ENCODE data around the gene CD84. TPM values are rescaled to one million over a fixed set of nuclear protein-coding genes. Genes with fewer than 3 reads are reported as not detected.
"Not testable (repeated sequence)": the region's sequence is repeated elsewhere in the genome, so short reads cannot be mapped to it uniquely, and the experiment has no call there.

The CD84 gene
- total and polyA plus RNA-seq, 3 experiments from 2014 or later, result 25.1 to 58.1 (median 27.6) TPM

- Histone ChIP-seq H3K27me3 (ENCODE audit: insufficient read depth, low read length, poor library complexity, severe bottlenecking) (no peaks in the 10 kb centered on the region), H3K4me1 (ENCODE audit: insufficient read depth, low read length) (peaks cover 68% of the 10 kb centered on the region), H3K4me3 (ENCODE audit: low read length) (peak overlapping the region; percentile 91), H3K36me3 (ENCODE audit: insufficient read depth, low read length) (no peaks in the 10 kb centered on the region), H3K27ac (ENCODE audit: low read depth, low read length) (peak overlapping the region; percentile 34), H3K9me3 (ENCODE audit: low read length) (no peaks in the 10 kb centered on the region)
- DNase-seq, result no peak
- H3K36me3 Mint-ChIP-seq, result peaks cover 14 to 49% (median 28%) of the 10 kb centered on the region in 3 donors
- peak overlapping the region; percentile 95 to 99 (median 96) for H3K4me3 Mint-ChIP-seq
- no peaks in the 10 kb centered on the region for H3K27me3 Mint-ChIP-seq
- ChIA-PET CTCF (interaction anchor here (0.7 to 2.7 kb wide), 2 partner anchors 19 to 92 kb away, joined by 3 to 12 read pairs; no protein-coding TSS in a partner anchor), POLR2A (no interaction called here)
- H3K27ac Mint-ChIP-seq, result peak overlapping the region; percentile 87 to 98 (median 94)
- peaks cover 82 to 97% (median 88%) of the 10 kb centered on the region in 3 donors for H3K4me1 Mint-ChIP-seq
- peaks cover 0 to 9% (median 7%) of the 10 kb centered on the region in 5 donors for H3K9me3 Mint-ChIP-seq
Observed at GRCh38 chr1:160520999-160521398, 58.3 kb downstream of the CD84 start.

DNA sequence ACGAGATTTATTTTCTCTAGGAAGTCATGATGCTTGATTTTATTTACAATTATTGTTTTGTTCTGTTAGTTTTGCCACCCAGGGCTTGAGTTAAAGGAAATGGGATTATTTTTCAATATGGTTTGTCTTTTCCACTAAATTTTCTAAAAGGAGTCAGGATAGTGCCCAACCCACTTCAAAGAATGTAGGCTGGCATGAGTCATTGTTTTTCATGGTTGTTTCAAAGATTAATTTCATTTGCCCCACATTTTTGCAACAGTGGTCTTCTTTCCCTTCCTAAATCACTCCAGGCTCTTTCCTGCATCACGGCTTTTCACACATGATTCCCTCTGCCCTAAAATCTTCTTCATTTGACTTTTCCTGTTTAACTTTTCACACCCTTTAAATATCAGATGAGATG lies 58.7 kb downstream of the CD84 start:
- peaks cover 86 to 100% (median 91%) of the 10 kb centered on the region in 3 donors for H3K4me1 Mint-ChIP-seq
- peaks cover 17 to 48% (median 25%) of the 10 kb centered on the region in 3 donors for H3K36me3 Mint-ChIP-seq
- Histone ChIP-seq H3K36me3 (ENCODE audit: insufficient read depth, low read length) (no peaks in the 10 kb centered on the region), H3K27ac (ENCODE audit: low read depth, low read length) (peak overlapping the region; percentile 34), H3K4me1 (ENCODE audit: insufficient read depth, low read length) (peaks cover 72% of the 10 kb centered on the region), H3K9me3 (ENCODE audit: low read length) (no peaks in the 10 kb centered on the region), H3K27me3 (ENCODE audit: insufficient read depth, low read length, poor library complexity, severe bottlenecking) (no peaks in the 10 kb centered on the region), H3K4me3 (ENCODE audit: low read length) (peak overlapping the region; percentile 91)
- peak overlapping the region; percentile 87 to 98 (median 94) for H3K27ac Mint-ChIP-seq
- ChIA-PET POLR2A (interaction anchor here (1.1 kb wide), 1 partner anchor 91 kb away, joined by 4 read pairs; no protein-coding TSS in a partner anchor), CTCF (interaction anchor here (0.7 to 1.0 kb wide), 2 partner anchors 78 to 92 kb away, joined by 3 read pairs; no protein-coding TSS in a partner anchor)
- no peaks in the 10 kb centered on the region for H3K27me3 Mint-ChIP-seq
- DNase-seq, result no peak
- H3K9me3 Mint-ChIP-seq, result peaks cover 0 to 7% (median 4%) of the 10 kb centered on the region in 5 donors
- peak overlapping the region; percentile 95 to 99 (median 96) for H3K4me3 Mint-ChIP-seq

DNA sequence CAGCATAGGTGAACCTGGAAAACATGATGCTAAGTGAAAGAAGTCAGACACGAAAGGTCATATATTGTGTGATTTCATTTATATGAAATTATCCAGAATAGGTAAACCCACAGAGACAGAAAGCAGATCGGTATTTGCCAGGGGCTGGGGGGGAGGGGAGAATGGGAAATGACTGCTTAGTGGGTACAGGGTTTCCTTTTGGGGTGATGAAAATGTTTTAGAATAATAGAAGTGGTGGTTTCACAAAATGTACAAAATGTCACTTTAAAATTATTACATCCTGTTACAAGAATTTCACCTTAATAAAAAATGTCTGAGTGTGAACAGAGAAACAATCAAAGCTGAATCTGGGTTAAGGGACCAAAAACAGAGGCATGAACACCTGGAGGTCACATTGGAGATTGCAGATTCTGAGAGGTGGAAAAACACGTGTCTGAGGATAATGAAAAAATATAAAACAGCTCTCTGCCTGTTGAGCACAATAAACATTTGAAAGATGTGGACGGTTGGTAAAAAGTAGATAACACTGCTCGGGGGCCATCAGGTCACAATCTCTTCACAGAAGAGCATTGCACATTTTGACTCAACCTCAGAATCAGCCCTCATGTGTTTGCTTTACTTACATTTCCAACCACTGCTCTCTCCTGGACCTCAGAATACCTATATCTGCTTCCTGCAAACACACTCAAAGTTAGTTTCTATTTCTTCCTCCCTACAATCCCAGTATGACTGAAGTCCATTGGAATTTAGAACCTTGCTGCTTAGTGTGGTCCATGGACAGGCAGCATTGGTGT lies 59.5 kb downstream of the CD84 start:
- DNase-seq, result peak in 2 of 5 donors; percentile 43 to 65
- H3K4me3 ChIP-seq (ENCODE audit: low read length), result peak overlapping the region; percentile 91
- peaks cover 80% of the 10 kb centered on the region for H3K4me1 ChIP-seq (ENCODE audit: insufficient read depth, low read length)
- ChIA-PET CTCF (interaction anchor here (0.6 to 1.2 kb wide), 5 partner anchors 8 to 91 kb away, joined by 3 read pairs; no protein-coding TSS in a partner anchor), POLR2A (interaction anchor here (1.1 kb wide), 1 partner anchor 90 kb away, joined by 4 read pairs; no protein-coding TSS in a partner anchor)
- H3K27ac ChIP-seq (ENCODE audit: low read depth, low read length), result no peak overlapping the region
- no peaks in the 10 kb centered on the region for H3K27me3 ChIP-seq (ENCODE audit: insufficient read depth, low read length, poor library complexity, severe bottlenecking)
- peaks cover 0 to 2% (median 0%) of the 10 kb centered on the region in 5 donors for H3K9me3 Mint-ChIP-seq
- H3K9me3 ChIP-seq (ENCODE audit: low read length), result no peaks in the 10 kb centered on the region
- no peaks in the 10 kb centered on the region for H3K27me3 Mint-ChIP-seq
- H3K4me1 Mint-ChIP-seq, result peaks cover 86 to 100% (median 91%) of the 10 kb centered on the region in 3 donors
- H3K4me3 Mint-ChIP-seq, result peak overlapping the region; percentile 95 to 99 (median 96)
- H3K36me3 Mint-ChIP-seq, result peaks cover 15 to 47% (median 23%) of the 10 kb centered on the region in 3 donors
- H3K36me3 ChIP-seq (ENCODE audit: insufficient read depth, low read length), result no peaks in the 10 kb centered on the region
- H3K27ac Mint-ChIP-seq, result peak overlapping the region; percentile 87 to 98 (median 94)

DNA sequence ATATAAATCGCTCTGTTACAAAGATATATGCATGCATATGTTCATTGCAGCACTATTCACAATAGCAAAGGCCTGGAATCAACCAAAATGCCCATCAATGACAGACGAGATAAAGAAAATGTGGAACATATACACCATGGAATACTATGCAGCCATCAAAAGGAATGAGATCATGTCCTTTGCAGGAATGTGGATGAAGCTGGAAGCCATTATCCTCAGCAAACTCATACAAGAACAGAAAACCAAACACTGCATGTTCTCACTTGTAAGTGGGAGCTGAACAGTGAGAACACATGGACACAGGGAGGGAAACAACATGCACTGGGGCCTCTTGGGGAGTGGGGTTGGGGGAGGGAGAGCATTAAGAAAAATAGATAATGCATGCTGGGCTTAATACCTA lies 61.8 kb downstream of the CD84 start:
- H3K4me3 Mint-ChIP-seq, result peak overlapping the region; percentile 56 to 97 (median 79)
- POLR2A ChIA-PET; H3K27me3 ChIP-seq (ENCODE audit: insufficient read depth, low read length, poor library complexity, severe bottlenecking); H3K27me3 Mint-ChIP-seq; DNase-seq; H3K27ac ChIP-seq (ENCODE audit: low read depth, low read length); H3K9me3 ChIP-seq (ENCODE audit: low read length); H3K4me3 ChIP-seq (ENCODE audit: low read length); H3K36me3 ChIP-seq (ENCODE audit: insufficient read depth, low read length): not testable (repeated sequence)
- peaks cover 5 to 11% (median 6%) of the 10 kb centered on the region in 5 donors for H3K9me3 Mint-ChIP-seq
- H3K4me1 Mint-ChIP-seq, result peaks cover 93 to 100% (median 94%) of the 10 kb centered on the region in 3 donors
- peaks cover 82% of the 10 kb centered on the region for H3K4me1 ChIP-seq (ENCODE audit: insufficient read depth, low read length)
- CTCF ChIA-PET, result interaction anchor here (2.9 kb wide), 1 partner anchor 89 kb away, joined by 6 read pairs; no protein-coding TSS in a partner anchor
- H3K36me3 Mint-ChIP-seq, result peaks cover 24 to 62% (median 43%) of the 10 kb centered on the region in 3 donors
- H3K27ac Mint-ChIP-seq, result peak overlapping the region in 7 of 8 donors; percentile 42 to 98 (median 73)

- H3K9me3 ChIP-seq (ENCODE audit: low read length), result peaks cover 14% of the 10 kb centered on the region
- H3K27me3 Mint-ChIP-seq; H3K27ac ChIP-seq (ENCODE audit: low read depth, low read length); H3K36me3 ChIP-seq (ENCODE audit: insufficient read depth, low read length); DNase-seq; POLR2A ChIA-PET; H3K27me3 ChIP-seq (ENCODE audit: insufficient read depth, low read length, poor library complexity, severe bottlenecking): not testable (repeated sequence)
- H3K9me3 Mint-ChIP-seq, result peaks cover 9 to 17% (median 12%) of the 10 kb centered on the region in 5 donors
- CTCF ChIA-PET, result interaction anchor here (2.9 kb wide), 1 partner anchor 87 kb away, joined by 6 read pairs; no protein-coding TSS in a partner anchor
- peaks cover 81% of the 10 kb centered on the region for H3K4me1 ChIP-seq (ENCODE audit: insufficient read depth, low read length)
- peaks cover 32 to 66% (median 47%) of the 10 kb centered on the region in 3 donors for H3K36me3 Mint-ChIP-seq
- H3K4me3 Mint-ChIP-seq, result peak overlapping the region; percentile 56 to 97 (median 79)
- peak overlapping the region; percentile 19 for H3K4me3 ChIP-seq (ENCODE audit: low read length)
- H3K27ac Mint-ChIP-seq, result peak overlapping the region; percentile 72 to 88 (median 78)
- H3K4me1 Mint-ChIP-seq, result peaks cover 90 to 98% (median 96%) of the 10 kb centered on the region in 3 donors
Observed at GRCh38 chr1:160515908-160516307, 63.4 kb downstream of the CD84 start.

- Histone ChIP-seq H3K9me3 (ENCODE audit: low read length) (peaks cover 16% of the 10 kb centered on the region), H3K36me3 (ENCODE audit: insufficient read depth, low read length) (peaks cover under 1% of the 10 kb centered on the region), H3K4me1 (ENCODE audit: insufficient read depth, low read length) (peaks cover 25% of the 10 kb centered on the region), H3K27ac (ENCODE audit: low read depth, low read length) (no peak overlapping the region), H3K27me3 (ENCODE audit: insufficient read depth, low read length, poor library complexity, severe bottlenecking) (no peaks in the 10 kb centered on the region), H3K4me3 (ENCODE audit: low read length) (no peak overlapping the region)
- H3K27me3 Mint-ChIP-seq, result no peaks in the 10 kb centered on the region
- peaks cover 30 to 52% (median 47%) of the 10 kb centered on the region in 5 donors for H3K9me3 Mint-ChIP-seq
- H3K4me3 Mint-ChIP-seq, result peak overlapping the region in 2 of 7 donors; percentile 8 to 33
- DNase-seq, result no peak
- peak overlapping the region in 7 of 8 donors; percentile 8 to 76 (median 49) for H3K27ac Mint-ChIP-seq
- CTCF ChIA-PET, result interaction anchor here (1.0 to 1.4 kb wide), 3 partner anchors 8 to 20 kb away, joined by 3 read pairs; no protein-coding TSS in a partner anchor
- peaks cover 55 to 89% (median 67%) of the 10 kb centered on the region in 3 donors for H3K36me3 Mint-ChIP-seq
- POLR2A ChIA-PET, result no interaction called here
- H3K4me1 Mint-ChIP-seq, result peaks cover 62 to 91% (median 83%) of the 10 kb centered on the region in 3 donors
Observed at GRCh38 chr1:160504651-160505050, 74.6 kb downstream of the CD84 start.

GRCh38 chr1:160503087-160503486 lies 76.2 kb downstream of the CD84 start:
- peak overlapping the region in 5 of 7 donors; percentile 8 to 61 (median 47) for H3K4me3 Mint-ChIP-seq
- peaks cover 72 to 99% (median 90%) of the 10 kb centered on the region in 3 donors for H3K4me1 Mint-ChIP-seq
- DNase-seq, result no peak
- H3K4me3 ChIP-seq (ENCODE audit: low read length), result no peak overlapping the region
- H3K9me3 Mint-ChIP-seq, result peaks cover 30 to 47% (median 36%) of the 10 kb centered on the region in 5 donors
- no peak overlapping the region for H3K27ac ChIP-seq (ENCODE audit: low read depth, low read length)
- peaks cover 58 to 88% (median 66%) of the 10 kb centered on the region in 3 donors for H3K36me3 Mint-ChIP-seq
- H3K27me3 ChIP-seq (ENCODE audit: insufficient read depth, low read length, poor library complexity, severe bottlenecking), result no peaks in the 10 kb centered on the region
- peak overlapping the region in 6 of 8 donors; percentile 27 to 88 (median 82) for H3K27ac Mint-ChIP-seq
- ChIA-PET CTCF (no interaction called here), POLR2A (no interaction called here)
- H3K4me1 ChIP-seq (ENCODE audit: insufficient read depth, low read length), result peaks cover 25% of the 10 kb centered on the region
- H3K36me3 ChIP-seq (ENCODE audit: insufficient read depth, low read length), result peaks cover 8% of the 10 kb centered on the region
- H3K9me3 ChIP-seq (ENCODE audit: low read length), result peaks cover 20% of the 10 kb centered on the region
- no peaks in the 10 kb centered on the region for H3K27me3 Mint-ChIP-seq

Data from CD8-positive, alpha-beta memory T cell (primary cell).